Stimulated activated CD8-positive, alpha-beta memory T cell treated with anti-CD3 and anti-CD28 coated beads, Interleukin-7, amount 100 ng/mL, for 24 hours (primary cell): ENCODE results near the gene GET4.

Experiments
- DNase-seq: peaks from one replicate; pipeline ENCODE4 v3.0.0-alpha.2; 2020; ENCODE audit warnings: low read depth

GET4 gene

GRCh38 chr7:876077-876971 is at the start of gene GET4:
Gene GET4, plus strand, starts transcription at chr7:876554. Its CDS starts 92 bp downstream, at chr7:876646.
- DNase-seq = peak; percentile 88

GRCh38 chr7:828793-829561 is 47.4 kb upstream of the GET4 start:
- no peak for DNase-seq

- DNase-seq = no peak
Observed at GRCh38 chr7:830069-830468, 46.3 kb upstream of the GET4 start.

GRCh38 chr7:831596-832166 is 44.7 kb upstream of the GET4 start:
- no peak for DNase-seq

- DNase-seq = no peak
Observed at GRCh38 chr7:832167-832967, 44.0 kb upstream of the GET4 start, which contains the start of gene SUN1. Gene SUN1, plus strand, starts transcription at chr7:832476. Its CDS starts 49 bp downstream, at chr7:832525.

GRCh38 chr7:832968-833424 is 43.4 kb upstream of the GET4 start:
- no peak for DNase-seq

GRCh38 chr7:833601-834258 is 42.6 kb upstream of the GET4 start:
- no peak for DNase-seq

GRCh38 chr7:834277-834676 is 42.1 kb upstream of the GET4 start:
- DNase-seq = no peak

GRCh38 chr7:835021-835420 is 41.3 kb upstream of the GET4 start:
- DNase-seq = no peak

GRCh38 chr7:835485-836401 is 40.6 kb upstream of the GET4 start:
- DNase-seq = no peak

GRCh38 chr7:836429-836828 is 39.9 kb upstream of the GET4 start:
- no peak for DNase-seq

GRCh38 chr7:837001-837400 is 39.4 kb upstream of the GET4 start:
- no peak for DNase-seq

- DNase-seq = no peak
Observed at GRCh38 chr7:840001-840600, 36.3 kb upstream of the GET4 start.

GRCh38 chr7:841943-842342 is 34.4 kb upstream of the GET4 start:
- DNase-seq = no peak

- no peak for DNase-seq
Observed at GRCh38 chr7:842431-843031, 33.8 kb upstream of the GET4 start.

- no peak for DNase-seq
Observed at GRCh38 chr7:843230-843629, 33.1 kb upstream of the GET4 start.

GRCh38 chr7:844043-844442 is 32.3 kb upstream of the GET4 start:
- no peak for DNase-seq

GRCh38 chr7:844514-844913 is 31.8 kb upstream of the GET4 start:
- no peak for DNase-seq

- DNase-seq = no peak
Observed at GRCh38 chr7:845091-845490, 31.3 kb upstream of the GET4 start.
